ENCODE data around the gene ZHX3. TPM values are rescaled to one million over a fixed set of nuclear protein-coding genes. Genes with fewer than 3 reads are reported as not detected.

The ZHX3 gene
- total RNA-seq, 1 donor from 2014 or later = 16.3 TPM

GRCh38 chr20:41279546-41280225, 37.8 kb downstream of the ZHX3 start:
- H3K36me3 Mint-ChIP-seq = peaks cover 6% of the 10 kb centered on the region
- no peak for TF ChIP-seq CTCF (conservative IDR thresholded peaks at IDR 0.05)
- no peaks in the 10 kb centered on the region for H3K9me3 Mint-ChIP-seq
- H3K27me3 Mint-ChIP-seq = peaks cover 3% of the 10 kb centered on the region
- no peak overlapping the region for H3K4me3 Mint-ChIP-seq
- peaks cover 4% of the 10 kb centered on the region for H3K4me1 Mint-ChIP-seq (ENCODE audit: unreplicated experiment)
- DNase-seq (ENCODE audit: extremely low spot score, unreplicated experiment) = no peak
- no peak overlapping the region for H3K27ac Mint-ChIP-seq

GRCh38 chr20:41278936-41279335, 38.6 kb downstream of the ZHX3 start:
- DNase-seq (ENCODE audit: extremely low spot score, unreplicated experiment) = no peak
- TF ChIP-seq CTCF (conservative IDR thresholded peaks at IDR 0.05) = no peak
- no peak overlapping the region for H3K27ac Mint-ChIP-seq
- H3K36me3 Mint-ChIP-seq = peaks cover 6% of the 10 kb centered on the region
- H3K4me1 Mint-ChIP-seq (ENCODE audit: unreplicated experiment) = peaks cover 9% of the 10 kb centered on the region
- H3K27me3 Mint-ChIP-seq = peaks cover 3% of the 10 kb centered on the region
- no peak overlapping the region for H3K4me3 Mint-ChIP-seq
- H3K9me3 Mint-ChIP-seq = no peaks in the 10 kb centered on the region

- no peak for DNase-seq (ENCODE audit: extremely low spot score, unreplicated experiment)
- no peak overlapping the region for H3K4me3 Mint-ChIP-seq
- peaks cover 9% of the 10 kb centered on the region for H3K4me1 Mint-ChIP-seq (ENCODE audit: unreplicated experiment)
- no peak overlapping the region for H3K27ac Mint-ChIP-seq
- peaks cover 3% of the 10 kb centered on the region for H3K27me3 Mint-ChIP-seq
- no peak for TF ChIP-seq CTCF (conservative IDR thresholded peaks at IDR 0.05)
- no peaks in the 10 kb centered on the region for H3K9me3 Mint-ChIP-seq
- H3K36me3 Mint-ChIP-seq = peaks cover 5% of the 10 kb centered on the region
These were observed 40.5 kb downstream of the ZHX3 start for GRCh38 chr20:41277049-41277448.

GRCh38 chr20:41276317-41276751, 41.2 kb downstream of the ZHX3 start:
- peaks cover 9% of the 10 kb centered on the region for H3K4me1 Mint-ChIP-seq (ENCODE audit: unreplicated experiment)
- H3K9me3 Mint-ChIP-seq = no peaks in the 10 kb centered on the region
- no peak for DNase-seq (ENCODE audit: extremely low spot score, unreplicated experiment)
- TF ChIP-seq CTCF (conservative IDR thresholded peaks at IDR 0.05) = no peak
- no peaks in the 10 kb centered on the region for H3K36me3 Mint-ChIP-seq
- peak overlapping the region; percentile 37 for H3K27ac Mint-ChIP-seq
- no peak overlapping the region for H3K4me3 Mint-ChIP-seq
- no peaks in the 10 kb centered on the region for H3K27me3 Mint-ChIP-seq

GRCh38 chr20:41275301-41275731, 42.2 kb downstream of the ZHX3 start:
- H3K4me3 Mint-ChIP-seq = no peak overlapping the region
- H3K27ac Mint-ChIP-seq = no peak overlapping the region
- DNase-seq (ENCODE audit: extremely low spot score, unreplicated experiment) = no peak
- H3K4me1 Mint-ChIP-seq (ENCODE audit: unreplicated experiment) = peaks cover 9% of the 10 kb centered on the region
- H3K36me3 Mint-ChIP-seq = no peaks in the 10 kb centered on the region
- TF ChIP-seq CTCF (conservative IDR thresholded peaks at IDR 0.05) = no peak
- no peaks in the 10 kb centered on the region for H3K27me3 Mint-ChIP-seq
- no peaks in the 10 kb centered on the region for H3K9me3 Mint-ChIP-seq

Data from type B pancreatic cell (in vitro differentiated cells).